OCI-LY7 (cell line): Measurements from ENCODE around the gene TLR3.

Experiments
- EZH2phosphoT487 ChIP-seq: fragments of 200-600 bp; sonication (generic); IDR thresholded peaks from 2 replicates; pipeline ENCODE4 v1.6.1; 2018; ENCODE audit warnings: low read depth, borderline replicate concordance, mild to moderate bottlenecking, mixed run types, antibody characterized with exemption, low read length, moderate library complexity, mixed read lengths
- TF ChIP-seq, protein P1 (sequence below): fragments of 200-600 bp; sonication (generic); conservative IDR thresholded peaks from 2 replicates; pipeline ENCODE4 v1.5.1; 2014; ENCODE audit warnings: mild to moderate bottlenecking, antibody characterized with exemption, low read length, moderate library complexity, mixed read lengths

DNA sequence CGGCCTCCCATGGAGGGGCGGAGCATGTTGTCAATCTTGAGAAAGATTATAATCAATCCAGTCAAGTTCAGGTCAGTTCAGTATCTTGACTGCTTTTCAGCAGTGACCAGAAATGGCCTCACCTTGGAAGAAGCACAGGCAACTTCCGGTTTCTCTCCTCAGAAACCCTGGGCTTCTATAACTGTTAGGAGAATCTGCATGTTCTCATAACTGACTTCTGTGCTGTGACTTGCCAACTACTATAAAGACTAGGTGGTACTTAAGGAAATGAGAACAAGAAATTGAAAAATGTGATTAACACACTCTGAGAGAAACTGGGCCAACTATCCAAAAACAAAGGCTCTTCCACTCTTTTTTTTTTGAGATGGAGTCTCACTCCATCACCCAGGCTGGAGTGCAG, 35.9 kb upstream of the TLR3 start:
- TF ChIP-seq, protein P1, sequence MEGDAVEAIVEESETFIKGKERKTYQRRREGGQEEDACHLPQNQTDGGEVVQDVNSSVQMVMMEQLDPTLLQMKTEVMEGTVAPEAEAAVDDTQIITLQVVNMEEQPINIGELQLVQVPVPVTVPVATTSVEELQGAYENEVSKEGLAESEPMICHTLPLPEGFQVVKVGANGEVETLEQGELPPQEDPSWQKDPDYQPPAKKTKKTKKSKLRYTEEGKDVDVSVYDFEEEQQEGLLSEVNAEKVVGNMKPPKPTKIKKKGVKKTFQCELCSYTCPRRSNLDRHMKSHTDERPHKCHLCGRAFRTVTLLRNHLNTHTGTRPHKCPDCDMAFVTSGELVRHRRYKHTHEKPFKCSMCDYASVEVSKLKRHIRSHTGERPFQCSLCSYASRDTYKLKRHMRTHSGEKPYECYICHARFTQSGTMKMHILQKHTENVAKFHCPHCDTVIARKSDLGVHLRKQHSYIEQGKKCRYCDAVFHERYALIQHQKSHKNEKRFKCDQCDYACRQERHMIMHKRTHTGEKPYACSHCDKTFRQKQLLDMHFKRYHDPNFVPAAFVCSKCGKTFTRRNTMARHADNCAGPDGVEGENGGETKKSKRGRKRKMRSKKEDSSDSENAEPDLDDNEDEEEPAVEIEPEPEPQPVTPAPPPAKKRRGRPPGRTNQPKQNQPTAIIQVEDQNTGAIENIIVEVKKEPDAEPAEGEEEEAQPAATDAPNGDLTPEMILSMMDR = no peak
- no peak for TF ChIP-seq EZH2phosphoT487
